Esophagus squamous epithelium (tissue), 5 donors: ENCODE measurements around the gene EGFR. TPM values are rescaled to one million over a fixed set of nuclear protein-coding genes. Genes with fewer than 3 reads are reported as not detected.

Experiments
- DNase-seq: peaks from one replicate; lab custom pipeline; 2025; lab: John Stamatoyannopoulos, UW
- H3K27ac ChIP-seq, 4 donors: fragments of 200-600 bp; sonication (generic); one replicate each; pipeline ENCODE4 v1.5.1; 2016 to 2019; ENCODE audit warnings: mild to moderate bottlenecking in 1 of 4
- H3K27me3 ChIP-seq, 4 donors: fragments of 200-600 bp; sonication (generic); 1 replicate in 3 of 4; 2 replicates in 1 of 4; pipeline versions ENCODE4 v1.5.1 to v1.6.0; 2017 to 2021; ENCODE audit warnings: antibody characterized with exemption in 1 of 4
- H3K36me3 ChIP-seq, 3 donors: fragments of 200-600 bp; sonication (generic); one replicate each; pipeline ENCODE4 v1.5.1; 2016 to 2019
- H3K4me1 ChIP-seq, 3 donors: fragments of 200-600 bp; sonication (generic); one replicate each; pipeline ENCODE4 v1.5.1; 2017 to 2019
- H3K4me3 ChIP-seq, 4 donors: fragments of 200-600 bp; sonication (generic); 1 replicate in 3 of 4; 2 replicates in 1 of 4; pipeline ENCODE4 v1.5.1; 2016 to 2019; ENCODE audit warnings: mild to moderate bottlenecking in 2 of 4, moderate library complexity in 1 of 4
- H3K9me3 ChIP-seq, 3 donors: fragments of 200-600 bp; sonication (generic); one replicate each; pipeline ENCODE4 v1.5.1; 2016 to 2019
- CTCF ChIP-seq, 6 experiments: fragments of 450-650 bp in 4 of 6; fragments of 200-600 bp in 2 of 6; sonication (generic) in 2 of 6; IDR thresholded peaks; one replicate each; pipeline ENCODE4 v1.5.1; 2016 to 2019; ENCODE audit warnings: antibody characterized with exemption in 6 of 6, mild to moderate bottlenecking in 4 of 6, moderate library complexity in 4 of 6
- POLR2A ChIP-seq, 4 donors: fragments of 450-650 bp; IDR thresholded peaks; one replicate each; pipeline ENCODE4 v1.6.1; 2017; ENCODE audit warnings: antibody characterized with exemption in 4 of 4, mild to moderate bottlenecking in 4 of 4, moderate library complexity in 3 of 4
- WGBS, 2 donors: methylation state at CpG; one replicate each; pipeline ENCODE4 v1.1.5; 2018; 5-methylcytosine and 5-hydroxymethylcytosine counted together
- intact Hi-C: fragments of 100-400 bp; cut with DNase I; formaldehyde crosslinking; loops from one replicate; pipeline ENCODE4 v1.15.0; 2022
- total RNA-seq, 4 donors: library from RNA; depleted of rRNA; stranded (reverse); fragments of >200 nt; gene quantifications; one replicate each; pipeline ENCODE4 v1.1.0, GENCODE V29; 2016
- donor health status: DM: yes; HTN: yes; CAD: no.

The EGFR gene
- total RNA-seq, 4 donors from 2014 or later, result 66.1 to 108 (median 72.3) TPM

GRCh38 chr7:55065511-55066229 is 46.9 kb downstream of the EGFR start:
- no peaks in the 10 kb centered on the region for H3K9me3 ChIP-seq
- H3K36me3 ChIP-seq, result peaks cover 0 to 24% (median 0%) of the 10 kb centered on the region in 3 donors
- H3K4me1 ChIP-seq, result peaks cover 21 to 72% (median 31%) of the 10 kb centered on the region in 3 donors
- WGBS, 2 donors, result 31 to 33% methylated on average over 9 to 10 of the region's 10 CpGs
- H3K27me3 ChIP-seq, result no peaks in the 10 kb centered on the region
- H3K4me3 ChIP-seq, result no peak overlapping the region
- TF ChIP-seq CTCF (IDR thresholded peaks at IDR 0.05) (no peak), POLR2A (IDR thresholded peaks at IDR 0.05) (no peak)
- DNase-seq, result no peak
- intact Hi-C loops, result no loop called here
- peak overlapping the region; percentile 79 to 89 (median 88) for H3K27ac ChIP-seq

GRCh38 chr7:55066524-55066923 is 47.7 kb downstream of the EGFR start:
- Histone ChIP-seq H3K36me3 (peaks cover 0 to 24% (median 0%) of the 10 kb centered on the region in 3 donors), H3K27me3 (no peaks in the 10 kb centered on the region), H3K27ac (peak overlapping the region; percentile 79 to 89 (median 88)), H3K4me1 (peaks cover 21 to 72% (median 29%) of the 10 kb centered on the region in 3 donors), H3K9me3 (no peaks in the 10 kb centered on the region), H3K4me3 (no peak overlapping the region)
- TF ChIP-seq CTCF (IDR thresholded peaks at IDR 0.05) (no peak), POLR2A (IDR thresholded peaks at IDR 0.05) (no peak)
- no peak for DNase-seq
- intact Hi-C loops, result no loop called here
- 38 to 43% methylated on average over 7 of the region's 7 CpGs for WGBS, 2 donors

GRCh38 chr7:55066938-55067337 is 48.1 kb downstream of the EGFR start:
- intact Hi-C loops, result no loop called here
- H3K4me1 ChIP-seq, result peaks cover 21 to 72% (median 32%) of the 10 kb centered on the region in 3 donors
- no peaks in the 10 kb centered on the region for H3K27me3 ChIP-seq
- no peak for TF ChIP-seq POLR2A (IDR thresholded peaks at IDR 0.05)
- no peak for TF ChIP-seq CTCF (IDR thresholded peaks at IDR 0.05)
- WGBS, 2 donors, result 73 to 95% methylated on average over 4 to 5 of the region's 6 CpGs
- H3K36me3 ChIP-seq, result peaks cover 0 to 24% (median 0%) of the 10 kb centered on the region in 3 donors
- no peaks in the 10 kb centered on the region for H3K9me3 ChIP-seq
- H3K27ac ChIP-seq, result peak overlapping the region; percentile 79 to 89 (median 88)
- no peak for DNase-seq
- no peak overlapping the region for H3K4me3 ChIP-seq

GRCh38 chr7:55067748-55068147 is 48.9 kb downstream of the EGFR start:
- WGBS, 2 donors, result 88 to 92% methylated on average over 14 of the region's 14 CpGs
- DNase-seq, result no peak
- intact Hi-C loops, result no loop called here

More at GRCh38 chr7:55067748-55068147, 48.9 kb downstream of the EGFR start:
- no peak overlapping the region for H3K27ac ChIP-seq
- H3K27me3 ChIP-seq, result no peaks in the 10 kb centered on the region
- no peak for TF ChIP-seq CTCF (IDR thresholded peaks at IDR 0.05)
- TF ChIP-seq POLR2A (IDR thresholded peaks at IDR 0.05), result no peak
- peaks cover 21 to 74% (median 36%) of the 10 kb centered on the region in 3 donors for H3K4me1 ChIP-seq
- H3K36me3 ChIP-seq, result peaks cover 0 to 24% (median 0%) of the 10 kb centered on the region in 3 donors
- no peak overlapping the region for H3K4me3 ChIP-seq
- no peaks in the 10 kb centered on the region for H3K9me3 ChIP-seq
